ENCODE results near the gene ACVR1.
"Not testable (repeated sequence)": the region's sequence is repeated elsewhere in the genome, so short reads cannot be mapped to it uniquely, and the experiment has no call there.

Gene ACVR1

GRCh38 chr2:157894694-157895435 is 18.7 kb upstream of the ACVR1 start:
- FAIRE-seq (no peak), DNase-seq (ENCODE audit: insufficient read length, low spot score) (peak; percentile 8)

- DNase-seq (ENCODE audit: insufficient read length, low spot score), result no peak
- no peak for FAIRE-seq
Observed at GRCh38 chr2:157893611-157894010, 17.5 kb upstream of the ACVR1 start.

- FAIRE-seq, result no peak
- DNase-seq (ENCODE audit: insufficient read length, low spot score), result no peak
Observed at GRCh38 chr2:157891643-157892041, 15.5 kb upstream of the ACVR1 start.

- no peak for FAIRE-seq
Observed at GRCh38 chr2:157890969-157891642, 15.0 kb upstream of the ACVR1 start.

GRCh38 chr2:157887946-157888345 is 11.8 kb upstream of the ACVR1 start:
- no peak for FAIRE-seq
- DNase-seq (ENCODE audit: insufficient read length, low spot score), result no peak

More at GRCh38 chr2:157890969-157891642, 15.0 kb upstream of the ACVR1 start:
- DNase-seq (ENCODE audit: insufficient read length, low spot score), result no peak

- DNase-seq (ENCODE audit: insufficient read length, low spot score); FAIRE-seq: not testable (repeated sequence)
Observed at GRCh38 chr2:157884533-157884932, 8.4 kb upstream of the ACVR1 start.

- no peak for FAIRE-seq
- no peak for DNase-seq (ENCODE audit: insufficient read length, low spot score)
Observed at GRCh38 chr2:157880927-157881326, 4.8 kb upstream of the ACVR1 start.

GRCh38 chr2:157877761-157878400 is 1.8 kb upstream of the ACVR1 start:
- DNase-seq (ENCODE audit: insufficient read length, low spot score), result no peak
- no peak for FAIRE-seq

- no peak for FAIRE-seq
- DNase-seq (ENCODE audit: insufficient read length, low spot score), result peak; percentile 15
Observed at GRCh38 chr2:157876786-157877138, 632 bp upstream of the ACVR1 start.

GRCh38 chr2:157875641-157876065 is 477 bp downstream of the ACVR1 start:
- no peak for FAIRE-seq
- peak; percentile 21 for DNase-seq (ENCODE audit: insufficient read length, low spot score)

GRCh38 chr2:157874997-157875640 is 1.0 kb downstream of the ACVR1 start:
- FAIRE-seq (no peak), DNase-seq (ENCODE audit: insufficient read length, low spot score) (peak; percentile 35)

GRCh38 chr2:157874348-157874747 is 1.8 kb downstream of the ACVR1 start:
- no peak for DNase-seq (ENCODE audit: insufficient read length, low spot score)

GRCh38 chr2:157872791-157873190 is 3.3 kb downstream of the ACVR1 start:
- no peak for DNase-seq (ENCODE audit: insufficient read length, low spot score)
- no peak for FAIRE-seq

More at GRCh38 chr2:157874348-157874747, 1.8 kb downstream of the ACVR1 start:
- no peak for FAIRE-seq

- no peak for DNase-seq (ENCODE audit: insufficient read length, low spot score)
- no peak for FAIRE-seq
Observed at GRCh38 chr2:157871415-157871814, 4.7 kb downstream of the ACVR1 start.

- FAIRE-seq (no peak), DNase-seq (ENCODE audit: insufficient read length, low spot score) (no peak)
Observed at GRCh38 chr2:157868993-157869392, 7.1 kb downstream of the ACVR1 start.

GRCh38 chr2:157867703-157868102 is 8.4 kb downstream of the ACVR1 start:
- no peak for DNase-seq (ENCODE audit: insufficient read length, low spot score)
- FAIRE-seq, result no peak

GRCh38 chr2:157866666-157867642 is 9.2 kb downstream of the ACVR1 start:
- no peak for DNase-seq (ENCODE audit: insufficient read length, low spot score)
- no peak for FAIRE-seq

- DNase-seq (ENCODE audit: insufficient read length, low spot score) (no peak), FAIRE-seq (no peak)
Observed at GRCh38 chr2:157866202-157866601, 9.9 kb downstream of the ACVR1 start.

GRCh38 chr2:157864857-157865430 is 11.2 kb downstream of the ACVR1 start:
- FAIRE-seq, result no peak

GRCh38 chr2:157858846-157859245 is 17.3 kb downstream of the ACVR1 start:
- FAIRE-seq, result no peak
- no peak for DNase-seq (ENCODE audit: insufficient read length, low spot score)

More at GRCh38 chr2:157864857-157865430, 11.2 kb downstream of the ACVR1 start:
- no peak for DNase-seq (ENCODE audit: insufficient read length, low spot score)

Data from HTR-8/SVneo (cell line).